Calu3 (cell line): ENCODE results near the gene TMCC2. TPM values are rescaled to one million over a fixed set of nuclear protein-coding genes. Genes with fewer than 3 reads are reported as not detected.

Experiments used
- BruUV-seq: library from RNA; stranded (reverse); fragments of 400-500 nt; replicated peaks from 2 replicates; lab custom pipeline; 2021; lab: Mats Ljungman, UMichigan
- CTCF ChIA-PET: fragments of 300-600 bp; sonication (Branson Sonifier 250); formaldehyde crosslinking; loops from one replicate; lab custom pipeline; 2022; ENCODE audit warnings: antibody characterized with exemption; lab: Charles Lee
- DNase-seq: peaks from one replicate; pipeline ENCODE4 v3.0.0; 2022
- H3K27ac Mint-ChIP-seq: one replicate; pipeline ENCODE4 v1.8.0; 2022; ENCODE audit warnings: mixed read lengths; ENCODE audit not compliant: unreplicated experiment
- H3K27me3 Mint-ChIP-seq: one replicate; pipeline ENCODE4 v1.8.0; 2022; ENCODE audit warnings: mixed read lengths; ENCODE audit not compliant: unreplicated experiment
- H3K36me3 Mint-ChIP-seq: one replicate; pipeline ENCODE4 v1.8.0; 2022; ENCODE audit warnings: mild to moderate bottlenecking, moderate library complexity, mixed read lengths; ENCODE audit not compliant: insufficient read depth, unreplicated experiment
- H3K4me1 Mint-ChIP-seq: one replicate; pipeline ENCODE4 v1.8.0; 2022; ENCODE audit warnings: mild to moderate bottlenecking, low read depth, mixed read lengths; ENCODE audit not compliant: unreplicated experiment
- H3K4me3 Mint-ChIP-seq: one replicate; pipeline ENCODE4 v1.8.0; 2022; ENCODE audit warnings: mild to moderate bottlenecking, low read depth, moderate library complexity, mixed read lengths; ENCODE audit not compliant: unreplicated experiment
- H3K9me3 Mint-ChIP-seq: one replicate; pipeline ENCODE4 v1.8.0; 2022; ENCODE audit warnings: low read depth, mixed read lengths; ENCODE audit not compliant: unreplicated experiment
- intact Hi-C: fragments of 100-400 bp; cut with micrococcal nuclease; formaldehyde crosslinking; loops from one replicate; pipeline ENCODE4 v1.10.0; 2022; ENCODE audit not compliant: unreplicated experiment
- total RNA-seq: library from RNA; stranded (reverse); gene quantifications from 2 replicates; pipeline ENCODE4 v1.2.3, GENCODE V29; 2022
- TF ChIP-seq, protein P1 (sequence below): fragments of 200-600 bp; IDR thresholded peaks from one replicate; pipeline ENCODE4 v1.8.0; 2022; ENCODE audit warnings: antibody characterized with exemption; ENCODE audit not compliant: unreplicated experiment

The TMCC2 gene
- total RNA-seq, 1 experiment from 2014 or later = 0.33 TPM

- H3K27ac Mint-ChIP-seq = no peak overlapping the region
- H3K9me3 Mint-ChIP-seq = no peaks in the 10 kb centered on the region
- DNase-seq = no peak
- peaks cover 8% of the 10 kb centered on the region for H3K4me1 Mint-ChIP-seq
- peaks cover 63% of the 10 kb centered on the region for H3K27me3 Mint-ChIP-seq
- H3K4me3 Mint-ChIP-seq = no peak overlapping the region
- TF ChIP-seq, protein P1, sequence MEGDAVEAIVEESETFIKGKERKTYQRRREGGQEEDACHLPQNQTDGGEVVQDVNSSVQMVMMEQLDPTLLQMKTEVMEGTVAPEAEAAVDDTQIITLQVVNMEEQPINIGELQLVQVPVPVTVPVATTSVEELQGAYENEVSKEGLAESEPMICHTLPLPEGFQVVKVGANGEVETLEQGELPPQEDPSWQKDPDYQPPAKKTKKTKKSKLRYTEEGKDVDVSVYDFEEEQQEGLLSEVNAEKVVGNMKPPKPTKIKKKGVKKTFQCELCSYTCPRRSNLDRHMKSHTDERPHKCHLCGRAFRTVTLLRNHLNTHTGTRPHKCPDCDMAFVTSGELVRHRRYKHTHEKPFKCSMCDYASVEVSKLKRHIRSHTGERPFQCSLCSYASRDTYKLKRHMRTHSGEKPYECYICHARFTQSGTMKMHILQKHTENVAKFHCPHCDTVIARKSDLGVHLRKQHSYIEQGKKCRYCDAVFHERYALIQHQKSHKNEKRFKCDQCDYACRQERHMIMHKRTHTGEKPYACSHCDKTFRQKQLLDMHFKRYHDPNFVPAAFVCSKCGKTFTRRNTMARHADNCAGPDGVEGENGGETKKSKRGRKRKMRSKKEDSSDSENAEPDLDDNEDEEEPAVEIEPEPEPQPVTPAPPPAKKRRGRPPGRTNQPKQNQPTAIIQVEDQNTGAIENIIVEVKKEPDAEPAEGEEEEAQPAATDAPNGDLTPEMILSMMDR = no peak
- no TSS peak for BruUV-seq
- no peaks in the 10 kb centered on the region for H3K36me3 Mint-ChIP-seq
- intact Hi-C loops = no loop called here
- CTCF ChIA-PET = interaction anchor here (0.6 to 1.2 kb wide), 3 partner anchors 8 to 199 kb away, joined by 3 to 4 read pairs (median 3); no protein-coding TSS in a partner anchor
Observed at GRCh38 chr1:205262731-205263171, 35.0 kb downstream of the TMCC2 start.

DNA sequence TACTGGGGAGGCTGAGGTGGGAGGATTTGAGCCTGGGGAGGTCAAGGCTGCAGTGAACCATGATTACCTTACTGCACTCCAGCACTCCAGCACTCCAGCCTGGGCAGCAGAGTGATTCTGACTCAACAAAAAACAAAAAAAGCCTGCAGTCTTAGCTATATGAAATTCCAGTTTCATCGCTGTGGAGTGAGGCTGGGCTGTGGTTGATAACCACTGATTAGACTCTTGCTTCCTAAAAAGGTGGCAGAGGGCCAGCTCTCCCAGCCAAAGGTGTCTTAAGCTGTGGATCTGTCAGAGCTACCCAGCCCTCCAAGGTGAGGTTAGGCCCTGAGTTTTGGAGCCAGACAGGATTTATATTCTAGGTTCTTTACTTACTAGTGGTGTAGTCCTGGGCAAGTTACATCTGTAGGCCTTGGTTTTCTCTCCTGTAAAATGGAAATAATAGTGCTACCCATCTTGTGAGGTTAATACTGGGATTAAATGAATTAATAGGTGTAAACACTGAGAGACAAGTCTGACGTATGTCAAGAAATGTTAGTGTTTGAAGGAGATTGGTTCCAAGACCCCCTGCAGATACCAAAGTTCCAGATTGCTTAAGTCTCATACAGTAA, 35.9 kb downstream of the TMCC2 start:
- Mint-ChIP-seq H3K4me1 (peaks cover 8% of the 10 kb centered on the region), H3K4me3 (no peak overlapping the region), H3K27ac (no peak overlapping the region), H3K27me3 (peaks cover 65% of the 10 kb centered on the region), H3K9me3 (no peaks in the 10 kb centered on the region), H3K36me3 (no peaks in the 10 kb centered on the region)
- DNase-seq = no peak
- TF ChIP-seq, protein P1 = no peak
- no TSS peak for BruUV-seq
- intact Hi-C loops = no loop called here
- CTCF ChIA-PET = no interaction called here

GRCh38 chr1:205266611-205267305, 39.0 kb downstream of the TMCC2 start:
- intact Hi-C loops = no loop called here
- Mint-ChIP-seq H3K27me3 (peaks cover 71% of the 10 kb centered on the region), H3K4me3 (no peak overlapping the region), H3K9me3 (no peaks in the 10 kb centered on the region), H3K27ac (no peak overlapping the region), H3K36me3 (no peaks in the 10 kb centered on the region), H3K4me1 (peaks cover 15% of the 10 kb centered on the region)
- TF ChIP-seq, protein P1 = no peak
- no peak for DNase-seq
- CTCF ChIA-PET = interaction anchor here (0.7 to 0.8 kb wide), 3 partner anchors 13 to 63 kb away, joined by 3 to 6 read pairs (median 5); no protein-coding TSS in a partner anchor
- no TSS peak for BruUV-seq

DNA sequence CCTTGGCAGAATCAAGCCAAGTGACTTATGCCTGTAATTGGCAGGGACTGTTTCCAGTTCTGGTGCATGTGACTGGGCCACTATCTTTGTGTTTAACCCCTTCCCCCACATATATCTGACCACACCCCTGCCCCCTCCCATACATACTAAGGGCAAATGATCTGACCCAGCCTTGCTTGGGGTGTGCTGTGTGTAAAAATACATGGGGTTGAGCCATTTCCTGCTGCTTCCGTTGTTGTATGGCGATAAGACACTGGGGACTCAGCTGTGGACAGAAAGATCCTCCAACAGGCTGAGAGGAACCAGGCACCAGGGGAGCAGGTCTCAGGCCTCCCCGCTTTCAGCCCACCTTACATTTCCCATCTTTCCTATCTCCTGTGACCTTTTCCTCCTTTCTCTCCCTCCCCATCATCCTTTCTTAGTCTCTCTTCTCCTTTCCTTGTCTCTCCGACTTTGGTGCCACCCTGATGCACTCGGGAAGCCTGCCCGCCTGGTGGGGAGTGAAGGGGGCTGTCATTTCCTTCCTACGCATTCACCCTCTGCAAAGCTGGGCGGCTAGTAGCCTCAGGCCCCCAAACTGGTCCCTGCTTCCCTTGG, 39.7 kb downstream of the TMCC2 start:
- Mint-ChIP-seq H3K36me3 (no peaks in the 10 kb centered on the region), H3K27me3 (peaks cover 71% of the 10 kb centered on the region), H3K27ac (no peak overlapping the region), H3K4me3 (no peak overlapping the region), H3K9me3 (no peaks in the 10 kb centered on the region), H3K4me1 (peaks cover 11% of the 10 kb centered on the region)
- intact Hi-C loops = no loop called here
- CTCF ChIA-PET = no interaction called here
- no peak for DNase-seq
- TF ChIP-seq, protein P1 = no peak
- BruUV-seq = no TSS peak
